Liver (tissue), 3 donors: ENCODE measurements around the gene MYO7B.

Experiments
- FOXA2 ChIP-seq: IDR thresholded peaks from 2 replicates; pipeline ENCODE4 v1.6.1; 2016; ENCODE audit warnings: antibody characterized with exemption
- HNF4A ChIP-seq, 2 donors: conservative IDR thresholded peaks; 2 replicates each; pipeline ENCODE4 v1.6.1; 2016; ENCODE audit warnings: antibody characterized with exemption in 2 of 2, mild to moderate bottlenecking in 2 of 2
- SP1 ChIP-seq: IDR thresholded peaks from 2 replicates; pipeline ENCODE4 v1.6.1; 2018; ENCODE audit warnings: antibody characterized with exemption, mild to moderate bottlenecking
- TF ChIP-seq, protein P1 (sequence below): fragments of 150-350 bp; IDR thresholded peaks from 2 replicates; pipeline ENCODE4 v1.5.1; 2017; ENCODE audit warnings: improper control_type of control experiment, low read depth, low read length; ENCODE audit not compliant: missing input control
- TF ChIP-seq, protein P2 (sequence below): IDR thresholded peaks from 2 replicates; pipeline ENCODE4 v1.6.1; 2016; ENCODE audit warnings: antibody characterized with exemption
- TF ChIP-seq, protein P3 (sequence below): IDR thresholded peaks from 2 replicates; pipeline ENCODE4 v1.6.1; 2016; ENCODE audit warnings: antibody characterized with exemption
- TF ChIP-seq, protein P4 (sequence below): IDR thresholded peaks from 2 replicates; pipeline ENCODE4 v1.6.1; 2016; ENCODE audit warnings: antibody characterized with exemption, mild to moderate bottlenecking
- TF ChIP-seq, protein P5 (sequence below): IDR thresholded peaks from 2 replicates; pipeline ENCODE4 v1.6.1; 2016; ENCODE audit warnings: antibody characterized with exemption
- donor health status: healthy.
- donor health status: healthy.

DNA sequence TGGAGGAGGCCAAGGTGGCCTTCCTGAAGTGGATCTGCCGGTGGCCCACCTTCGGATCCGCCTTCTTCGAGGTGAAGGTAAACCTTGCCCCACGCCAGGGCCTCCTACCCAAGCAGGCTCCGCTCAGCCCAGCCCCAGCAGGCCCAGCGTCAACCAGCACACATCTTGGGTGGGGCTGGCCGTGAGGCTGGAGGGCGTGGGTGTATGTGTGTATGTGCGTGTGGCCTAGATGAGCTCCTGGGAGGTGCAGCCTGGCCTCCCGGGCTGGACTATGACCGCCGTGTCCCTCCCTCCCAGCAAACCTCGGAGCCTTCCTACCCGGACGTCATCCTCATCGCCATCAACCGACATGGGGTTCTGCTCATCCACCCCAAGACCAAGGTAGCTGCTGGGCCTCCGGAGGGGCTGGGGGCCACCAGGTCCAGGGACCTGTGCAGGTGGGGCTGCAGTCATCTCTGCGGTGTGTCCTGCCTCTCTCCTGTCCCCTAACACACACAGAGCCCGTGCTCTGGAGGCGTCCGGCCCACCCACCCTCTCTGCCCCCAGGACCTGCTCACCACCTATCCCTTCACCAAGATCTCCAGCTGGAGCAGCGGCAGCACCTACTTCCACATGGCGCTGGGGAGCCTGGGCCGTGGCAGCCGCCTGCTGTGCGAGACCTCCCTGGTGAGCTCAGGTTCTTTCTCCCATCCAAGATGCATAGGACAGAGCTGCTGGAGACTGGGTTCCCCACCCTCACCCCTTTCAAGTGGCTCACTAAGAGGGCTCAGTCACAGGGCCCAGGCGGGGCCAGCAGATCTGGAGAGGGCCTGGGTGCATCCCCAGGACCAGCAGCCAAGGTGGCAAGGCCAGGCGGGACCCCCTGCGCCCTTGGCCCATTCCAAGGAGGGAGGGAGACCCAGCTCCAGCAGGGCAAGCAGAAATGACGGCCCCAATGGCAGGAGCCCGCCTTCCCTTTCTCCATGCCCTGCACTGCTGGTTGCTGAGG, 101.1 kb downstream of the MYO7B start:
- TF ChIP-seq SP1 (no peak), HNF4A (conservative IDR thresholded peaks at IDR 0.05) (no peak), FOXA2 (no peak)
- TF ChIP-seq, protein P1, sequence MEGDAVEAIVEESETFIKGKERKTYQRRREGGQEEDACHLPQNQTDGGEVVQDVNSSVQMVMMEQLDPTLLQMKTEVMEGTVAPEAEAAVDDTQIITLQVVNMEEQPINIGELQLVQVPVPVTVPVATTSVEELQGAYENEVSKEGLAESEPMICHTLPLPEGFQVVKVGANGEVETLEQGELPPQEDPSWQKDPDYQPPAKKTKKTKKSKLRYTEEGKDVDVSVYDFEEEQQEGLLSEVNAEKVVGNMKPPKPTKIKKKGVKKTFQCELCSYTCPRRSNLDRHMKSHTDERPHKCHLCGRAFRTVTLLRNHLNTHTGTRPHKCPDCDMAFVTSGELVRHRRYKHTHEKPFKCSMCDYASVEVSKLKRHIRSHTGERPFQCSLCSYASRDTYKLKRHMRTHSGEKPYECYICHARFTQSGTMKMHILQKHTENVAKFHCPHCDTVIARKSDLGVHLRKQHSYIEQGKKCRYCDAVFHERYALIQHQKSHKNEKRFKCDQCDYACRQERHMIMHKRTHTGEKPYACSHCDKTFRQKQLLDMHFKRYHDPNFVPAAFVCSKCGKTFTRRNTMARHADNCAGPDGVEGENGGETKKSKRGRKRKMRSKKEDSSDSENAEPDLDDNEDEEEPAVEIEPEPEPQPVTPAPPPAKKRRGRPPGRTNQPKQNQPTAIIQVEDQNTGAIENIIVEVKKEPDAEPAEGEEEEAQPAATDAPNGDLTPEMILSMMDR = no peak
- TF ChIP-seq, protein P2, sequence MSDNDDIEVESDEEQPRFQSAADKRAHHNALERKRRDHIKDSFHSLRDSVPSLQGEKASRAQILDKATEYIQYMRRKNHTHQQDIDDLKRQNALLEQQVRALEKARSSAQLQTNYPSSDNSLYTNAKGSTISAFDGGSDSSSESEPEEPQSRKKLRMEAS = no peak
- TF ChIP-seq, protein P3, sequence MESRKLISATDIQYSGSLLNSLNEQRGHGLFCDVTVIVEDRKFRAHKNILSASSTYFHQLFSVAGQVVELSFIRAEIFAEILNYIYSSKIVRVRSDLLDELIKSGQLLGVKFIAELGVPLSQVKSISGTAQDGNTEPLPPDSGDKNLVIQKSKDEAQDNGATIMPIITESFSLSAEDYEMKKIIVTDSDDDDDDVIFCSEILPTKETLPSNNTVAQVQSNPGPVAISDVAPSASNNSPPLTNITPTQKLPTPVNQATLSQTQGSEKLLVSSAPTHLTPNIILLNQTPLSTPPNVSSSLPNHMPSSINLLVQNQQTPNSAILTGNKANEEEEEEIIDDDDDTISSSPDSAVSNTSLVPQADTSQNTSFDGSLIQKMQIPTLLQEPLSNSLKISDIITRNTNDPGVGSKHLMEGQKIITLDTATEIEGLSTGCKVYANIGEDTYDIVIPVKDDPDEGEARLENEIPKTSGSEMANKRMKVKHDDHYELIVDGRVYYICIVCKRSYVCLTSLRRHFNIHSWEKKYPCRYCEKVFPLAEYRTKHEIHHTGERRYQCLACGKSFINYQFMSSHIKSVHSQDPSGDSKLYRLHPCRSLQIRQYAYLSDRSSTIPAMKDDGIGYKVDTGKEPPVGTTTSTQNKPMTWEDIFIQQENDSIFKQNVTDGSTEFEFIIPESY = no peak
- TF ChIP-seq, protein P4, sequence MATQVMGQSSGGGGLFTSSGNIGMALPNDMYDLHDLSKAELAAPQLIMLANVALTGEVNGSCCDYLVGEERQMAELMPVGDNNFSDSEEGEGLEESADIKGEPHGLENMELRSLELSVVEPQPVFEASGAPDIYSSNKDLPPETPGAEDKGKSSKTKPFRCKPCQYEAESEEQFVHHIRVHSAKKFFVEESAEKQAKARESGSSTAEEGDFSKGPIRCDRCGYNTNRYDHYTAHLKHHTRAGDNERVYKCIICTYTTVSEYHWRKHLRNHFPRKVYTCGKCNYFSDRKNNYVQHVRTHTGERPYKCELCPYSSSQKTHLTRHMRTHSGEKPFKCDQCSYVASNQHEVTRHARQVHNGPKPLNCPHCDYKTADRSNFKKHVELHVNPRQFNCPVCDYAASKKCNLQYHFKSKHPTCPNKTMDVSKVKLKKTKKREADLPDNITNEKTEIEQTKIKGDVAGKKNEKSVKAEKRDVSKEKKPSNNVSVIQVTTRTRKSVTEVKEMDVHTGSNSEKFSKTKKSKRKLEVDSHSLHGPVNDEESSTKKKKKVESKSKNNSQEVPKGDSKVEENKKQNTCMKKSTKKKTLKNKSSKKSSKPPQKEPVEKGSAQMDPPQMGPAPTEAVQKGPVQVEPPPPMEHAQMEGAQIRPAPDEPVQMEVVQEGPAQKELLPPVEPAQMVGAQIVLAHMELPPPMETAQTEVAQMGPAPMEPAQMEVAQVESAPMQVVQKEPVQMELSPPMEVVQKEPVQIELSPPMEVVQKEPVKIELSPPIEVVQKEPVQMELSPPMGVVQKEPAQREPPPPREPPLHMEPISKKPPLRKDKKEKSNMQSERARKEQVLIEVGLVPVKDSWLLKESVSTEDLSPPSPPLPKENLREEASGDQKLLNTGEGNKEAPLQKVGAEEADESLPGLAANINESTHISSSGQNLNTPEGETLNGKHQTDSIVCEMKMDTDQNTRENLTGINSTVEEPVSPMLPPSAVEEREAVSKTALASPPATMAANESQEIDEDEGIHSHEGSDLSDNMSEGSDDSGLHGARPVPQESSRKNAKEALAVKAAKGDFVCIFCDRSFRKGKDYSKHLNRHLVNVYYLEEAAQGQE = no peak
- TF ChIP-seq, protein P5, sequence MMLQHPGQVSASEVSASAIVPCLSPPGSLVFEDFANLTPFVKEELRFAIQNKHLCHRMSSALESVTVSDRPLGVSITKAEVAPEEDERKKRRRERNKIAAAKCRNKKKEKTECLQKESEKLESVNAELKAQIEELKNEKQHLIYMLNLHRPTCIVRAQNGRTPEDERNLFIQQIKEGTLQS = no peak
